H1 (cell line): ENCODE data around the gene TEKT4.

ENCODE experiments used
- EZH2 ChIP-seq: fragments of 200-600 bp; sonication (generic); IDR thresholded peaks from 2 replicates; pipeline ENCODE4 v1.7.1; 2012; ENCODE audit warnings: low read depth, mild to moderate bottlenecking, moderate library complexity, low read length, inconsistent platforms; ENCODE audit not compliant: severe bottlenecking
- MAX ChIP-seq: IDR thresholded peaks from 2 replicates; pipeline ENCODE4 v1.6.1; 2012; ENCODE audit warnings: inconsistent platforms
- NRF1 ChIP-seq: IDR thresholded peaks from 2 replicates; pipeline ENCODE4 v1.6.1; 2011; ENCODE audit warnings: mild to moderate bottlenecking, low read depth, low read length, improper control_type of control experiment
- TF ChIP-seq, protein P1 (sequence below), 3 experiments: IDR thresholded peaks; 1 replicate in 2 of 3; 2 replicates in 1 of 3; pipeline versions ENCODE4 v1.5.1 to v1.6.1; 2011; ENCODE audit warnings: low read length in 3 of 3, mild to moderate bottlenecking in 3 of 3, inconsistent platforms in 2 of 3, low read depth in 1 of 3, moderate library complexity in 1 of 3; ENCODE audit not compliant: insufficient read depth in 1 of 3; ENCODE audit errors: control extremely low read depth in 1 of 3

- TF ChIP-seq EZH2: no peak
- TF ChIP-seq, protein P1, sequence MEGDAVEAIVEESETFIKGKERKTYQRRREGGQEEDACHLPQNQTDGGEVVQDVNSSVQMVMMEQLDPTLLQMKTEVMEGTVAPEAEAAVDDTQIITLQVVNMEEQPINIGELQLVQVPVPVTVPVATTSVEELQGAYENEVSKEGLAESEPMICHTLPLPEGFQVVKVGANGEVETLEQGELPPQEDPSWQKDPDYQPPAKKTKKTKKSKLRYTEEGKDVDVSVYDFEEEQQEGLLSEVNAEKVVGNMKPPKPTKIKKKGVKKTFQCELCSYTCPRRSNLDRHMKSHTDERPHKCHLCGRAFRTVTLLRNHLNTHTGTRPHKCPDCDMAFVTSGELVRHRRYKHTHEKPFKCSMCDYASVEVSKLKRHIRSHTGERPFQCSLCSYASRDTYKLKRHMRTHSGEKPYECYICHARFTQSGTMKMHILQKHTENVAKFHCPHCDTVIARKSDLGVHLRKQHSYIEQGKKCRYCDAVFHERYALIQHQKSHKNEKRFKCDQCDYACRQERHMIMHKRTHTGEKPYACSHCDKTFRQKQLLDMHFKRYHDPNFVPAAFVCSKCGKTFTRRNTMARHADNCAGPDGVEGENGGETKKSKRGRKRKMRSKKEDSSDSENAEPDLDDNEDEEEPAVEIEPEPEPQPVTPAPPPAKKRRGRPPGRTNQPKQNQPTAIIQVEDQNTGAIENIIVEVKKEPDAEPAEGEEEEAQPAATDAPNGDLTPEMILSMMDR (IDR thresholded peaks at IDR 0.05; ENCODE audit: control extremely low read depth in 1 of 3, insufficient read depth in 1 of 3, low read depth in 1 of 3, low read length in 3 of 3): no peak
- no peak for TF ChIP-seq NRF1
- no peak for TF ChIP-seq MAX
These were observed 2.1 kb upstream of the TEKT4 start for GRCh38 chr2:94869131-94869530.
